Type B pancreatic cell (in vitro differentiated cells): ENCODE data around the gene CXXC4. TPM values are rescaled to one million over a fixed set of nuclear protein-coding genes. Genes with fewer than 3 reads are reported as not detected.

Experiments
- DNase-seq: peaks from one replicate; pipeline ENCODE4 v3.0.0; 2021; ENCODE audit warnings: mixed read lengths; ENCODE audit not compliant: unreplicated experiment; ENCODE audit errors: extremely low spot score
- H3K27ac Mint-ChIP-seq: 2 replicates; pipeline ENCODE4 v1.8.0; 2021; ENCODE audit warnings: mild to moderate bottlenecking, mixed read lengths
- H3K27me3 Mint-ChIP-seq: 2 replicates; pipeline ENCODE4 v1.8.0; 2021; ENCODE audit warnings: mixed read lengths
- H3K36me3 Mint-ChIP-seq: 2 replicates; pipeline ENCODE4 v1.8.0; 2021; ENCODE audit warnings: mixed read lengths
- H3K4me1 Mint-ChIP-seq: one replicate; pipeline ENCODE4 v1.8.0; 2021; ENCODE audit warnings: mixed read lengths; ENCODE audit not compliant: unreplicated experiment
- H3K4me3 Mint-ChIP-seq: 2 replicates; pipeline ENCODE4 v1.8.0; 2021; ENCODE audit warnings: mild to moderate bottlenecking, mixed read lengths
- H3K9me3 Mint-ChIP-seq: 2 replicates; pipeline ENCODE4 v1.8.0; 2021; ENCODE audit warnings: mixed read lengths
- total RNA-seq: library from RNA; stranded (reverse); gene quantifications from 2 replicates; pipeline ENCODE4 v1.2.1, GENCODE V29; 2021; ENCODE audit warnings: low replicate concordance
- TF ChIP-seq, protein P1 (sequence below): fragments of 200-600 bp; sonication (generic); conservative IDR thresholded peaks from 2 replicates; pipeline ENCODE4 v1.5.0; 2021; ENCODE audit warnings: antibody characterized with exemption, mild to moderate bottlenecking

Gene CXXC4
- total RNA-seq, 1 donor from 2014 or later: 4.2 TPM

DNA sequence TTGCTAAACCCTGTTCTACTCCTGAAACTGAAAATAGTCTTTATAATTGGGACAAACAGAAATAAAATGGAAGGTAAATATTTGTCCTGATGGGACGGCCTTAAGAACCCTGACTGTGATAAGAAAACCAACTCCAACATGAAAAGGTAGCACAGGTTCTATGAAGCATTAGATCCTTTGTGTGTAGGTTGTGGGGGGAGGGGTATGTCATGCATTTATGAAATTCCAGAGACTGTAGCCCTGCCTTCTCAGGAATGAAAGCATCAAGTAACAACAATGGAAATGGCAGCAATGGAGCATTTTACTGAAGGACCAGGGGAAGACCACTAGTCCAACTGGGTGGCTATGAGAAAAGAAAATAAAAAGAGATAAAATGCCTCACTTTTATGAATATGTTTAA lies 23.9 kb downstream of the CXXC4 start:
- TF ChIP-seq, protein P1, sequence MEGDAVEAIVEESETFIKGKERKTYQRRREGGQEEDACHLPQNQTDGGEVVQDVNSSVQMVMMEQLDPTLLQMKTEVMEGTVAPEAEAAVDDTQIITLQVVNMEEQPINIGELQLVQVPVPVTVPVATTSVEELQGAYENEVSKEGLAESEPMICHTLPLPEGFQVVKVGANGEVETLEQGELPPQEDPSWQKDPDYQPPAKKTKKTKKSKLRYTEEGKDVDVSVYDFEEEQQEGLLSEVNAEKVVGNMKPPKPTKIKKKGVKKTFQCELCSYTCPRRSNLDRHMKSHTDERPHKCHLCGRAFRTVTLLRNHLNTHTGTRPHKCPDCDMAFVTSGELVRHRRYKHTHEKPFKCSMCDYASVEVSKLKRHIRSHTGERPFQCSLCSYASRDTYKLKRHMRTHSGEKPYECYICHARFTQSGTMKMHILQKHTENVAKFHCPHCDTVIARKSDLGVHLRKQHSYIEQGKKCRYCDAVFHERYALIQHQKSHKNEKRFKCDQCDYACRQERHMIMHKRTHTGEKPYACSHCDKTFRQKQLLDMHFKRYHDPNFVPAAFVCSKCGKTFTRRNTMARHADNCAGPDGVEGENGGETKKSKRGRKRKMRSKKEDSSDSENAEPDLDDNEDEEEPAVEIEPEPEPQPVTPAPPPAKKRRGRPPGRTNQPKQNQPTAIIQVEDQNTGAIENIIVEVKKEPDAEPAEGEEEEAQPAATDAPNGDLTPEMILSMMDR: no peak
- H3K36me3 Mint-ChIP-seq: no peaks in the 10 kb centered on the region
- peaks cover 4% of the 10 kb centered on the region for H3K4me1 Mint-ChIP-seq
- DNase-seq: no peak
- peaks cover 4% of the 10 kb centered on the region for H3K9me3 Mint-ChIP-seq
- H3K27me3 Mint-ChIP-seq: no peaks in the 10 kb centered on the region
- H3K27ac Mint-ChIP-seq: peak overlapping the region; percentile 7
- no peak overlapping the region for H3K4me3 Mint-ChIP-seq

DNA sequence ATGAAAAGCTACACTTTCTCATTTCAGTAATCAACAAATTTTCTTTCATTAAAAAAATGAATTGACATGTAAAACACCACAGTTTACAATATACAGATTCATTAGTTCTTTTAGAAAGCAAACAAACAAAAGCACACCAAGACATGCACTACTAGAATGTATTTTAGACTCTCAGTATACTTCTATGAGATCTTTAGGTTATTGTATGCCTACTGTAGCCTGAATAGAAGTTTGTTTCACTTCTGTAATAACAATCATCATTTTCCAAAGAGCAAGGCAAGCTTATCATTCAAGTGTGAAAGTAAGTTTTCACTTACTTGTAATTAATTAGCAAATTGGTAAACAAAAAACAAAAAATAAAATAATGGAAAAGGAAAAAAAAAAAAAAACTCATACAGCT lies 24.9 kb downstream of the CXXC4 start:
- Mint-ChIP-seq H3K4me3 (no peak overlapping the region), H3K27me3 (no peaks in the 10 kb centered on the region), H3K36me3 (no peaks in the 10 kb centered on the region), H3K27ac (no peak overlapping the region), H3K9me3 (peaks cover 4% of the 10 kb centered on the region), H3K4me1 (peaks cover 4% of the 10 kb centered on the region)
- TF ChIP-seq, protein P1: no peak
- DNase-seq: no peak

DNA sequence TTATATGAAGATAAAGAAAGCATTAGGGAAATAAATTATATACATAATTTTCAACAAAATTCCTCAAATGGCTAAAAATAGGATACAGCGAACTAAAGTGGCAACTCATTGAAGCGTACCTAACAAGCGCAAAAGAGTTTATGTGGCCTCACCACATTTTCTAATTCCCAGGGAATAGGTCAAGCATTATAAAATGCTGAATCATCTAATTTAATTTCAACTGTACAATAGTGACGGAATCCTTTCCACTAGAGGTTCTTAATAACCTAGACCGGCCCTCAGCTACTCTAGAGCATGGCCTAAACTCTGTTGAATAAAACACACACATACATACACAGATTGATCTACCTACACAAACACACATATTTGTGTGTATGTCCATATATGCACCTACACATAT lies 29.1 kb downstream of the CXXC4 start:
- DNase-seq: no peak
- H3K36me3 Mint-ChIP-seq: no peaks in the 10 kb centered on the region

DNA sequence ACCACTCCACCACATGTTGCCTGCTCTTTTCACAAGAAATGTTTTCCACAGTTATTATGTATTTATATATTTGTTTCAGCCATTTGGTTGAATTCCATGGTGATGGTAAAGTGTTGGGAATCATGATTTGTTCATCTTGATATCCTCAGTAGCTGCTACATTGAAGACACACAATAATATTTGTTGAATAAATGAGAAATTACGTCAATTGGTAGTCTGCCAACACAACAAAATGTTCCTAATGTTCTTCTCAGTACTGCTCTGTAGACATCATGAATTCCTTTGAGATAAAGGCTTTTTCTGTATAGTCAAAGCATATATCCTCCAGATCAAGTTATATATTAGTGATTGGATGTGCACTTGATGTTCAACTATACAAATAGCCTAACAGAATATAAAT lies 29.5 kb downstream of the CXXC4 start:
- no peaks in the 10 kb centered on the region for H3K4me1 Mint-ChIP-seq
- H3K4me3 Mint-ChIP-seq: no peak overlapping the region
- no peaks in the 10 kb centered on the region for H3K36me3 Mint-ChIP-seq
- TF ChIP-seq, protein P1: no peak
- DNase-seq: no peak
- H3K27ac Mint-ChIP-seq: no peak overlapping the region
- H3K9me3 Mint-ChIP-seq: no peaks in the 10 kb centered on the region
- H3K27me3 Mint-ChIP-seq: no peaks in the 10 kb centered on the region

More for the DNA sequence above, 29.1 kb downstream of the CXXC4 start:
- no peak overlapping the region for H3K27ac Mint-ChIP-seq
- H3K4me3 Mint-ChIP-seq: no peak overlapping the region
- peaks cover 1% of the 10 kb centered on the region for H3K9me3 Mint-ChIP-seq
- TF ChIP-seq, protein P1: no peak
- H3K27me3 Mint-ChIP-seq: no peaks in the 10 kb centered on the region
- peaks cover under 1% of the 10 kb centered on the region for H3K4me1 Mint-ChIP-seq

DNA sequence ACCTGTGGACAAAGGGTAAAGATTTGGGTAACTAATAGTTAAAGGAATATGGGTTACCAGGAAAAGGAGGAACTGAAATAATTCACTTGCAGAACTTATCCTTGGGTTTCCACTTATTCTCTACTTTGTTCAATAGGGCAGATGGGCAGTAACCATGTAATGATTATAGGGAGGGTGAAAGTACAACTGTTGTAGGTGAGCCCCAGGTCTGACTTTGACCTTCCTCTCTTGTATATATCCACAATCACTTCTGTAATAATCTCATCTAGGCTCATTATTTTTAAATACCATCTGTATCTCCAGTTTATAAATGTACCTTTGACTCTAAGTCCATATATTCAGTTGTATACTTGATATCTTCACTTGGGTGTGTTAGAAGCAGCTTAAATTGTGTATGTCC lies 32.1 kb downstream of the CXXC4 start:
- H3K27me3 Mint-ChIP-seq: no peaks in the 10 kb centered on the region
- no peak overlapping the region for H3K27ac Mint-ChIP-seq
- TF ChIP-seq, protein P1: no peak

More for the DNA sequence above, 32.1 kb downstream of the CXXC4 start:
- no peak overlapping the region for H3K4me3 Mint-ChIP-seq
- H3K9me3 Mint-ChIP-seq: no peaks in the 10 kb centered on the region
- no peak for DNase-seq
- H3K4me1 Mint-ChIP-seq: no peaks in the 10 kb centered on the region
- H3K36me3 Mint-ChIP-seq: no peaks in the 10 kb centered on the region
